DOHH2 (cell line): Measurements from ENCODE around the gene ZNF157.

ENCODE experiments used
- H3F3A ChIP-seq: fragments of 200-600 bp; sonication (generic), shearing (Covaris generic); 2 replicates; pipeline ENCODE4 v1.6.0; 2016; ENCODE audit warnings: antibody characterized with exemption, mild to moderate bottlenecking; ENCODE audit not compliant: control insufficient read depth, insufficient read depth
- H3K27ac ChIP-seq: fragments of 200-600 bp; sonication (generic); 2 replicates; pipeline ENCODE4 v1.5.1; 2014; ENCODE audit warnings: low read depth, mild to moderate bottlenecking, low read length, moderate library complexity
- H3K27me3 ChIP-seq: fragments of 200-600 bp; sonication (generic); 2 replicates; pipeline ENCODE4 v1.6.1; 2014; ENCODE audit warnings: mild to moderate bottlenecking, low read length, mixed read lengths; ENCODE audit not compliant: control insufficient read depth
- H3K36me3 ChIP-seq: fragments of 200-600 bp; sonication (generic); 2 replicates; pipeline ENCODE4 v1.6.1; 2014; ENCODE audit warnings: mild to moderate bottlenecking, low read length, moderate library complexity, mixed read lengths; ENCODE audit not compliant: control insufficient read depth
- H3K4me1 ChIP-seq: fragments of 200-600 bp; sonication (generic); 2 replicates; pipeline ENCODE4 v1.6.1; 2014; ENCODE audit warnings: mild to moderate bottlenecking, low read length, mixed read lengths; ENCODE audit not compliant: control insufficient read depth
- H3K4me2 ChIP-seq: fragments of 200-600 bp; sonication (generic); 2 replicates; pipeline ENCODE4 v1.6.0; 2014; ENCODE audit warnings: mild to moderate bottlenecking, low read length, moderate library complexity
- H3K4me3 ChIP-seq: fragments of 200-600 bp; sonication (generic); 2 replicates; pipeline ENCODE4 v1.5.1; 2014; ENCODE audit warnings: mild to moderate bottlenecking, low read length, mixed read lengths
- H3K79me2 ChIP-seq: fragments of 200-600 bp; sonication (generic); 2 replicates; pipeline ENCODE4 v1.6.1; 2014; ENCODE audit warnings: mild to moderate bottlenecking, low read length, mixed read lengths; ENCODE audit not compliant: control insufficient read depth
- H3K9me2 ChIP-seq: fragments of 200-600 bp; sonication (generic); replicated peaks from 2 replicates; pipeline ENCODE4 v1.6.1; 2014; ENCODE audit warnings: mild to moderate bottlenecking, low read length, mixed read lengths; ENCODE audit not compliant: control insufficient read depth
- H3K9me3 ChIP-seq: fragments of 200-600 bp; sonication (generic); 2 replicates; pipeline ENCODE4 v1.6.1; 2014; ENCODE audit warnings: antibody characterized with exemption, low read length, mixed read lengths; ENCODE audit not compliant: control insufficient read depth, insufficient read depth
- H4K20me1 ChIP-seq: fragments of 200-600 bp; sonication (generic); 2 replicates; pipeline ENCODE4 v1.6.0; 2014; ENCODE audit warnings: low read depth, mild to moderate bottlenecking, antibody characterized with exemption, low read length, moderate library complexity; ENCODE audit not compliant: control insufficient read depth, insufficient read depth
- EZH2phosphoT487 ChIP-seq: fragments of 200-600 bp; sonication (generic); IDR thresholded peaks from 2 replicates; pipeline ENCODE4 v1.6.1; 2017; ENCODE audit warnings: borderline replicate concordance, mild to moderate bottlenecking, antibody characterized with exemption, low read length, moderate library complexity, mixed read lengths
- TF ChIP-seq, protein P1 (sequence below): fragments of 200-600 bp; sonication (generic); IDR thresholded peaks from one replicate; pipeline ENCODE4 v1.5.1; 2014; ENCODE audit warnings: antibody characterized with exemption, mild to moderate bottlenecking, low read depth, low read length; ENCODE audit not compliant: poor library complexity, severe bottlenecking

The ZNF157 gene

DNA sequence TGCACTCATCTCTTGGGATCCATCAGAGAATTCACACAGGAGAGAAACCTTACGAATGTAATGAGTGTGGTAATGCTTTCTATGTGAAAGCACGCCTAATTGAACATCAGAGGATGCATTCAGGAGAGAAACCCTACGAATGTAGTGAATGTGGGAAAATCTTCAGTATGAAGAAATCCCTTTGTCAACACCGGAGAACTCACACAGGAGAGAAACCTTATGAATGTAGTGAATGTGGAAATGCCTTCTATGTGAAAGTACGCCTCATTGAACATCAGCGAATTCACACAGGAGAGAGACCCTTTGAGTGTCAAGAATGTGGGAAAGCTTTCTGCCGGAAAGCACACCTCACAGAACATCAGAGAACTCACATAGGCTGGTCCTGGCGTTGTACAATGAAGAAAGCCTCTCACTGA lies 42.8 kb downstream of the ZNF157 start:
- Histone ChIP-seq H3K9me2 (no peaks in the 10 kb centered on the region), H4K20me1 (no peaks in the 10 kb centered on the region), H3K27ac (no peak overlapping the region), H3K36me3 (no peaks in the 10 kb centered on the region), H3K9me3 (peaks cover 6% of the 10 kb centered on the region; the same call in 1 of the 2 replicates), H3K4me1 (no peaks in the 10 kb centered on the region), H3K4me3 (no peak overlapping the region), H3K27me3 (no peaks in the 10 kb centered on the region), H3K4me2 (no peak overlapping the region), H3F3A (no peaks in the 10 kb centered on the region), H3K79me2 (no peaks in the 10 kb centered on the region)
- TF ChIP-seq, protein P1, sequence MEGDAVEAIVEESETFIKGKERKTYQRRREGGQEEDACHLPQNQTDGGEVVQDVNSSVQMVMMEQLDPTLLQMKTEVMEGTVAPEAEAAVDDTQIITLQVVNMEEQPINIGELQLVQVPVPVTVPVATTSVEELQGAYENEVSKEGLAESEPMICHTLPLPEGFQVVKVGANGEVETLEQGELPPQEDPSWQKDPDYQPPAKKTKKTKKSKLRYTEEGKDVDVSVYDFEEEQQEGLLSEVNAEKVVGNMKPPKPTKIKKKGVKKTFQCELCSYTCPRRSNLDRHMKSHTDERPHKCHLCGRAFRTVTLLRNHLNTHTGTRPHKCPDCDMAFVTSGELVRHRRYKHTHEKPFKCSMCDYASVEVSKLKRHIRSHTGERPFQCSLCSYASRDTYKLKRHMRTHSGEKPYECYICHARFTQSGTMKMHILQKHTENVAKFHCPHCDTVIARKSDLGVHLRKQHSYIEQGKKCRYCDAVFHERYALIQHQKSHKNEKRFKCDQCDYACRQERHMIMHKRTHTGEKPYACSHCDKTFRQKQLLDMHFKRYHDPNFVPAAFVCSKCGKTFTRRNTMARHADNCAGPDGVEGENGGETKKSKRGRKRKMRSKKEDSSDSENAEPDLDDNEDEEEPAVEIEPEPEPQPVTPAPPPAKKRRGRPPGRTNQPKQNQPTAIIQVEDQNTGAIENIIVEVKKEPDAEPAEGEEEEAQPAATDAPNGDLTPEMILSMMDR, result no peak
- TF ChIP-seq EZH2phosphoT487, result no peak

DNA sequence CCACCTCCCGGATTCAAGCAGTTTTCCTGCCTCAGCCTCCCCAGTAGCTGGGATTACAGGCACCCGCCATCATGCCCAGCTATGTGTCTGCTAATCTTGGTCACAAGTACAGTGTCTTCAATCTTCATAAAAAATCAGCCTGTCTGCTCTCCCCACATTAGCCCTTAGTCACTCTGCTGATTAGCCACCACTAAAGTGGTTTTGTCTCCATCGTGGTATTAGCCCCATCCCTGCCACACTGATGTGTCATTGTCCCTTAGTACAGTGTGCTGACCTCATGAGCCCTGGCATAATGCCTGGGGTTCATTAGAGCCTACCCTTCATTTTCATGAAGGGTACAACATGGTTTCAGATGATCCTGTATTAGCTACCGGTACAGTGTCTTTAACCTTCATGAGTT lies 49.9 kb downstream of the ZNF157 start:
- no peak overlapping the region for H3K27ac ChIP-seq
- no peaks in the 10 kb centered on the region for H3K4me1 ChIP-seq
- no peaks in the 10 kb centered on the region for H3K27me3 ChIP-seq
- no peak overlapping the region for H3K4me2 ChIP-seq
- no peaks in the 10 kb centered on the region for H3K79me2 ChIP-seq
- no peak for TF ChIP-seq EZH2phosphoT487
- no peaks in the 10 kb centered on the region for H3K9me2 ChIP-seq
- H3K9me3 ChIP-seq, result no peaks in the 10 kb centered on the region
- H3K4me3 ChIP-seq, result no peak overlapping the region
- H3F3A ChIP-seq, result no peaks in the 10 kb centered on the region
- no peaks in the 10 kb centered on the region for H4K20me1 ChIP-seq
- no peaks in the 10 kb centered on the region for H3K36me3 ChIP-seq

DNA sequence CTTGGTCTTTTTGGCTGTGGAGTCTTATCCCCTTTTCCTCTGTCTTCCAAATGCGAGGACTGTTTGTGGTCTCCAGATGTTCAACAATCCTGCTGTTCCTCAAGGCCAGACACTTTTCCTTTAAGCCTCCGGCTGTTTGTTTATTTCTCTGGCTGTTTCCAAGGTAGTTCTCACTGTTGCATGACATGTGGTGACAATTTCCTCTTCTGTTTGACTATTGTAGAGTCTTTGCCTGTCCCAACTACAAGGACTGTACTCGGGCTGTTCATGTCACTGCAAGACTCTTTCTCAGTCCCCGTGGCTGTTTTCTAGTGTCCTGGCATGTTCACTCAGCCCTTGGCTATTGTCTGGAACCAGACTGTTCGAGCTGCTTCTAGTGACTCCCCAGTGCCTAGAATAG lies 50.6 kb downstream of the ZNF157 start:
- Histone ChIP-seq H3K79me2 (no peaks in the 10 kb centered on the region), H3K9me2 (no peaks in the 10 kb centered on the region), H3F3A (no peaks in the 10 kb centered on the region), H3K9me3 (no peaks in the 10 kb centered on the region), H3K36me3 (no peaks in the 10 kb centered on the region), H3K4me1 (no peaks in the 10 kb centered on the region), H3K27ac (no peak overlapping the region), H3K27me3 (no peaks in the 10 kb centered on the region), H3K4me2 (no peak overlapping the region), H3K4me3 (no peak overlapping the region), H4K20me1 (no peaks in the 10 kb centered on the region)
- TF ChIP-seq EZH2phosphoT487, result no peak
- TF ChIP-seq, protein P1, result no peak

DNA sequence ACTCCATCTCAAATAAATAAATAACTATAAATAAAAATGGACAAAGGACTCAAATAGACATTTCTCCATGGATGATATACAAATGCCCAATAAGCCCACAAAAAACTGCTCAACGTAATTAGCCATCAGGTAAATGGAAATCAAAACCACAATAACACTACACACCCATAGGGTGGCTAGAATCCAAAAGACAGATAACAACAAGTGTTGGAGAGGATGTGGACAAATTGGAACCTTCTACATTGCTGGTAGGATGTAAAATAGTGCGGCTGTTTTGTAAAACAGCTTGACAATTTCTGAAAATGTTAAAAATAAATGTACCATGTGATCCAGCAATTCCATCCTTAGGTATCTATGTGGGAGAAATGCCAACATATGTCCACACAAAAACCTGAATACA lies 52.1 kb downstream of the ZNF157 start:
- Histone ChIP-seq H4K20me1 (no peaks in the 10 kb centered on the region), H3K4me3 (no peak overlapping the region), H3K27ac (no peak overlapping the region), H3K4me1 (no peaks in the 10 kb centered on the region), H3K27me3 (no peaks in the 10 kb centered on the region), H3F3A (no peaks in the 10 kb centered on the region), H3K9me3 (no peaks in the 10 kb centered on the region), H3K36me3 (no peaks in the 10 kb centered on the region), H3K4me2 (no peak overlapping the region), H3K79me2 (no peaks in the 10 kb centered on the region), H3K9me2 (no peaks in the 10 kb centered on the region)
- TF ChIP-seq, protein P1, result no peak
- TF ChIP-seq EZH2phosphoT487, result no peak
